GM21576 (cell line): ENCODE results near the gene DNAJB12.
"Not testable (repeated sequence)": the region's sequence is repeated elsewhere in the genome, so short reads cannot be mapped to it uniquely, and the experiment has no call there.

Experiments used
- ATAC-seq: cut with Tn5 transposase; IDR thresholded peaks from one replicate; pipeline ENCODE4 v1.9.1; 2021; ENCODE audit warnings: mild to moderate bottlenecking, moderate library complexity; ENCODE audit not compliant: unreplicated experiment

DNAJB12 gene

GRCh38 chr10:72297281-72297804 is 57.4 kb downstream of the DNAJB12 start:
- peak; percentile 55 for ATAC-seq

- ATAC-seq: not testable (repeated sequence)
Observed at GRCh38 chr10:72296829-72297280, 57.9 kb downstream of the DNAJB12 start.

GRCh38 chr10:72295330-72295910 is 59.3 kb downstream of the DNAJB12 start:
- ATAC-seq: no peak

GRCh38 chr10:72292223-72292691 is 62.5 kb downstream of the DNAJB12 start:
- ATAC-seq: no peak

- no peak for ATAC-seq
Observed at GRCh38 chr10:72291019-72291532, 63.6 kb downstream of the DNAJB12 start.

- ATAC-seq: no peak
Observed at GRCh38 chr10:72285972-72286521, 68.7 kb downstream of the DNAJB12 start.

- no peak for ATAC-seq
Observed at GRCh38 chr10:72283131-72283530, 71.6 kb downstream of the DNAJB12 start.
